ENCODE results near the gene RCVRN. TPM values are rescaled to one million over a fixed set of nuclear protein-coding genes. Genes with fewer than 3 reads are reported as not detected.
A peak's percentile ranks its signal among the peaks of the same experiment; 100 is the strongest.

The RCVRN gene
- polyA plus RNA-seq, 1 experiment = not detected

DNA sequence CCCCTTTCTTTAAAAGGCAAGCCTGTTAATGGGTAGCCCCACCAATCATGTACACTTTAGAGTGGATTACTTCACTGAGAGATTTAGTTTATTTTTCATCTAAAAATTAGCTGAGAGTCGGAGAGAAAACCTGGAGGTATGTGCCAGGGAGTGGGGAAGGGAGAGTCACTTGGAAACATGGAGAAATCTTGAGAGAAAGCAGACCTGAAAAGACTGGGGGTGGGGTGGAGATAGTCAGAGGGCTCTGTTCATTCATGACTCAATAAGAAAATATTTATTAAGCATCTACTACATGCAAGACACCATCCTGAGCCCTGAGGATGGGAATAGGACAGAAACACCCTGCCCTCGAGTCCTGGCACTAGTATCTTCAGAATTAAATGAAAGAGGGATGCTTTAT is 27.4 kb upstream of the RCVRN start:
- POLR2A ChIA-PET = no interaction called here
- DNase-seq (ENCODE audit: low read depth) = no peak
- TF ChIP-seq CTCF (IDR thresholded peaks at IDR 0.05; ENCODE audit: insufficient read depth, low read depth, low read length) = no peak
- no peak overlapping the region for H3K4me3 ChIP-seq (ENCODE audit: low read depth, low read length)
- CTCF ChIA-PET = no interaction called here
- H3K36me3 ChIP-seq (ENCODE audit: control insufficient read depth, insufficient read depth, low read length) = no peaks in the 10 kb centered on the region
- H3K27me3 ChIP-seq (ENCODE audit: control insufficient read depth, insufficient read depth, low read length) = peaks cover 1% of the 10 kb centered on the region; the same call in 1 of the 2 replicates

- DNase-seq (ENCODE audit: low read depth) = no peak
- Histone ChIP-seq H3K27me3 (ENCODE audit: control insufficient read depth, insufficient read depth, low read length) (peaks cover 3% of the 10 kb centered on the region; the same call in 1 of the 2 replicates), H3K36me3 (ENCODE audit: control insufficient read depth, insufficient read depth, low read length) (no peaks in the 10 kb centered on the region), H3K4me3 (ENCODE audit: low read depth, low read length) (no peak overlapping the region)
- ChIA-PET CTCF (interaction anchor here (1.0 to 2.2 kb wide), 3 partner anchors 27 to 683 kb away, joined by 3 to 5 read pairs (median 4); no protein-coding TSS in a partner anchor), POLR2A (no interaction called here)
- no peak for TF ChIP-seq CTCF (IDR thresholded peaks at IDR 0.05; ENCODE audit: insufficient read depth, low read depth, low read length)
Observed at GRCh38 chr17:9931144-9931741, 26.2 kb upstream of the RCVRN start.

GRCh38 chr17:9929871-9930270 is 24.8 kb upstream of the RCVRN start:
- ChIA-PET POLR2A (no interaction called here), CTCF (interaction anchor here (1.0 to 2.2 kb wide), 7 partner anchors 15 to 687 kb away, joined by 3 to 5 read pairs (median 3); no protein-coding TSS in a partner anchor)
- DNase-seq (ENCODE audit: low read depth) = no peak

DNA sequence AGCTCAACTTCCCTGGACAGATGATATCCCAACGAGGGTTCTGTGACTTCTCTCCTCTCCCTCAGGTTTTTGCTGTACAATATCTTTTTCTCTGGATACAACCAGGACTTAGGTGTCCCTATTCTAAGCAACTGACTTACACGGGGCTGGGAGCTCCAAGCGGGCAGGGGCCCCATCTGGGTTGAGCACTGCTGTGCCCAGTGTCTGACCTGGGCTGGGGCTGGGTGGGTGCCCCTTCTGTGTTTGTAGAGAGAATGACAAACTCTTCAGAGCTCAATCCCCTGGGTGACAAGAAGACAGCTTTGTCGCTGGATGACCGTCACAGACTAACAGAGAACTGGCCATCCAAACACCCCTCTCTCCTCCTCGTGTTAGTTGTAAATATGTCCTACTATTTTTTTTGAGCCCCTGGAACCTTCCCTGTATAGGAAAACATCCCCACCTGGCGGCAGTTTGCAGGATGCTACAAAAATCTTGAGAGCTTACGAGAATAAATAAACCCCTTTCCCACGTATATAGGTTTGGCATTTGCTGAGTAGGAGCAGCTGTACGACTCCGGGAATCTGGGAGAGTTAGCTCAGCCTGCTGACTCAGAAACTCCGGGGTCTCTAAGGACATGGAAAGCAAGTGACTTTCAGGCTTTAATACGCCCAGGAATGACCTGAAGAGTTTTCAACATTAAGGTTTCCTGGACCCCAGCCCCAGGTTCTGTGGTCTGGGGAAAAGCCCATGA is 23.7 kb upstream of the RCVRN start:
- Histone ChIP-seq H3K27me3 (ENCODE audit: control insufficient read depth, insufficient read depth, low read length) (peaks cover 3% of the 10 kb centered on the region; the same call in 1 of the 2 replicates), H3K4me3 (ENCODE audit: low read depth, low read length) (no peak overlapping the region), H3K36me3 (ENCODE audit: control insufficient read depth, insufficient read depth, low read length) (no peaks in the 10 kb centered on the region)
- POLR2A ChIA-PET = no interaction called here
- peak; percentile 17 for DNase-seq (ENCODE audit: low read depth)
- TF ChIP-seq CTCF (IDR thresholded peaks at IDR 0.05; ENCODE audit: insufficient read depth, low read depth, low read length) = peak; percentile 57
- CTCF ChIA-PET = interaction anchor here (1.0 to 7.2 kb wide), 10 partner anchors 11 to 688 kb away, joined by 3 to 98 read pairs (median 5); no protein-coding TSS in a partner anchor

More at GRCh38 chr17:9929871-9930270, 24.8 kb upstream of the RCVRN start:
- H3K4me3 ChIP-seq (ENCODE audit: low read depth, low read length) = no peak overlapping the region
- peaks cover 3% of the 10 kb centered on the region; the same call in 1 of the 2 replicates for H3K27me3 ChIP-seq (ENCODE audit: control insufficient read depth, insufficient read depth, low read length)
- TF ChIP-seq CTCF (IDR thresholded peaks at IDR 0.05; ENCODE audit: insufficient read depth, low read depth, low read length) = no peak
- no peaks in the 10 kb centered on the region for H3K36me3 ChIP-seq (ENCODE audit: control insufficient read depth, insufficient read depth, low read length)

GRCh38 chr17:9926150-9926804 is 21.2 kb upstream of the RCVRN start:
- Histone ChIP-seq H3K27me3 (ENCODE audit: control insufficient read depth, insufficient read depth, low read length) (peaks cover 3% of the 10 kb centered on the region; the same call in 1 of the 2 replicates), H3K4me3 (ENCODE audit: low read depth, low read length) (no peak overlapping the region), H3K36me3 (ENCODE audit: control insufficient read depth, insufficient read depth, low read length) (no peaks in the 10 kb centered on the region)
- POLR2A ChIA-PET = no interaction called here
- no peak for TF ChIP-seq CTCF (IDR thresholded peaks at IDR 0.05; ENCODE audit: insufficient read depth, low read depth, low read length)
- CTCF ChIA-PET = interaction anchor here (1.3 to 7.2 kb wide), 7 partner anchors 10 to 690 kb away, joined by 4 to 98 read pairs (median 14); no protein-coding TSS in a partner anchor
- no peak for DNase-seq (ENCODE audit: low read depth)

Data from BJ (cell line).